ENCODE measurements around the gene RTN4RL1.

Gene RTN4RL1

GRCh38 chr17:1907909-1908698 is 117.0 kb downstream of the RTN4RL1 start:
- no peaks in the 10 kb centered on the region for H3K36me3 ChIP-seq (ENCODE audit: control insufficient read depth, insufficient read depth, low read length)
- peaks cover 10% of the 10 kb centered on the region for H3K4me1 ChIP-seq (ENCODE audit: control insufficient read depth, insufficient read depth, low read length, poor library complexity, severe bottlenecking)
- H3K4me3 ChIP-seq (ENCODE audit: insufficient read depth, low read depth, low read length, poor library complexity, severe bottlenecking) = peak overlapping the region; percentile 48
- H3K27me3 ChIP-seq (replicated peaks; ENCODE audit: control insufficient read depth, insufficient read depth, low read length, poor library complexity, severe bottlenecking) = peaks cover 26% of the 10 kb centered on the region
- DNase-seq = no peak
- no peaks in the 10 kb centered on the region for H3K9me3 ChIP-seq (ENCODE audit: control insufficient read depth, low read length)
- no peak overlapping the region for H3K27ac ChIP-seq (ENCODE audit: insufficient read depth, low read length, poor library complexity, severe bottlenecking)

- Histone ChIP-seq H3K4me3 (ENCODE audit: insufficient read depth, low read depth, low read length, poor library complexity, severe bottlenecking) (no peak overlapping the region), H3K27ac (ENCODE audit: insufficient read depth, low read length, poor library complexity, severe bottlenecking) (no peak overlapping the region), H3K36me3 (ENCODE audit: control insufficient read depth, insufficient read depth, low read length) (no peaks in the 10 kb centered on the region), H3K9me3 (ENCODE audit: control insufficient read depth, low read length) (no peaks in the 10 kb centered on the region), H3K27me3 (replicated peaks; ENCODE audit: control insufficient read depth, insufficient read depth, low read length, poor library complexity, severe bottlenecking) (peaks cover 26% of the 10 kb centered on the region), H3K4me1 (ENCODE audit: control insufficient read depth, insufficient read depth, low read length, poor library complexity, severe bottlenecking) (peaks cover 10% of the 10 kb centered on the region)
- no peak for DNase-seq
Measured at GRCh38 chr17:1907216-1907631, 117.9 kb downstream of the RTN4RL1 start.

- no peaks in the 10 kb centered on the region for H3K9me3 ChIP-seq (ENCODE audit: control insufficient read depth, low read length)
- no peak overlapping the region for H3K27ac ChIP-seq (ENCODE audit: insufficient read depth, low read length, poor library complexity, severe bottlenecking)
- H3K36me3 ChIP-seq (ENCODE audit: control insufficient read depth, insufficient read depth, low read length) = no peaks in the 10 kb centered on the region
- H3K4me3 ChIP-seq (ENCODE audit: insufficient read depth, low read depth, low read length, poor library complexity, severe bottlenecking) = no peak overlapping the region
- H3K4me1 ChIP-seq (ENCODE audit: control insufficient read depth, insufficient read depth, low read length, poor library complexity, severe bottlenecking) = peaks cover 10% of the 10 kb centered on the region
- H3K27me3 ChIP-seq (replicated peaks; ENCODE audit: control insufficient read depth, insufficient read depth, low read length, poor library complexity, severe bottlenecking) = peaks cover 23% of the 10 kb centered on the region
- DNase-seq = no peak
Measured at GRCh38 chr17:1906662-1907101, 118.5 kb downstream of the RTN4RL1 start.

DNA sequence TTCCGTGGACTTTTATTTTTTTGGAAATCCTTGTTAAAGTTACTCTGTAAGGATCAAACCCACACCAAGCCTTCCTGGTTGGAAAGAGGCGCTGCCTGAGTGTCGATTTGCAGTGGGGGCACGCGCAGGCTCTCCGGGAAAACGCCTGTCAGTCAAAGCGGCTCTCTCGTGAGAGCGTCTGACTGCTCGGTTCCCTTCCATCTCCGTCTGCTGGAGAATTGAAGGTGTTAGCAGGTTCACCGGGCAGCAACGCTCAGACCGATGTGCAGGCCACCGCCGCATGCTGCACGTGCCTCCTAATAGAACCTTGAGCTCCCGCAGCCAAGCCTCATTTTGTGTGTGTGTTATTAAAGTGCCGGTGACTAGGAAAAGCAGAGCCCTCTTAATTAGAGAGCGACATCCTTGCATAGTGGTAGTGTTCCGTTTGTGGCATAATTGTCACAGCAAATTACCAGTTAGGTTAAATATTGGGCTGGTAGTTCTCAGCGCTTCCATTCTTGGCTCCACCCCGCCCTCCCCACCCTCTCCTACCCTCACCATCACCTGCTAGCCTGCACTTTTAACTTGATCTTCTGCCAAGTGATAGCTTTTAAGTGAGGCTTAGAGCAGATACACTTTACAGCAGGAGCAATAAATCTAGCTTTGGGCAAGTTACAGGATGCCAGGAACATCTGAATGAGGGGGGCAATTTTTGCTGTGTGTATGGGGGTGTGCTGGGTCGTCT is 119.8 kb downstream of the RTN4RL1 start:
- H3K4me3 ChIP-seq (ENCODE audit: insufficient read depth, low read depth, low read length, poor library complexity, severe bottlenecking) = no peak overlapping the region

DNA sequence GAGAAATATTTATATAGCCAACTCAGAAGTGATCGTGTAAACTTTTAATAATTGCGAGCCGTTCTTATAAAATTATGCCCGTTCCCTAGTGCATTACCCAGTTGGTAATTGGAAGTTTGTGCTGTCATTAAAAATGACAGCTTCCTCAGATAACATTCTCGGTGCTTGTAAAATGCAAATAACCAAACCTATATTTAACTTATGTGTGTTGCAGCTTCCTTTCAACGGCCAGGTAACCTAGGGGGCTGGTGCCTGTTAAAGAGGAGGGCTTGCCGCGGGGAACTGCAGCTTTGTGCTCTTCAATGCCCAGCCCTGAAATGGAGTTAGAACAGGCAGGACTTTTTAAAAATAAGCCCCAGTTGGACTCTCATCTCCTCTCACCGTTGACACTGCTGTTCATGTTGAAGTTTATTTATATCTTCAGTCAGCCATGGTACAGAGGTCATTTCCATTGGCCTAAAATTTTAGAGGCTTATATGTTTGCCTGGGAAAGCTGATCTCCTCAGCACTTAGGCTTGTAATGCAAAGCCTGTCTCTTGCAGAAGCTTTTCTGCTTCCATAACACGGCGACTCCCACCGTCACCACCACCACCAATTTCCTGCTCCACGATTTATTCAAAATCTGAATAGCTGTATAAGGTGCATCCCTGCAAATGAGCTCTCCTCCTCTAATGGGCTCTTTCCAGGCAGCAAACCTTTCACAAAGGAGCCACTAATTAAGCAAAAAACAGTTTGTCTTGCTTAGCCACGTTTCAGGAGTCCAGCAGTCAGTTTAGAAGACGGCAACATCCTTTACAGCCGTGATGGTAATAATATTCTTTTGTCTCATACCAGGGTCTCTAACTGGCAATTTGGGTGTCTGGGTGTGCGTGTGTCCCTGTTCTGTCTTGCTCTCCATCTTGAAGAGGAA is 120.6 kb downstream of the RTN4RL1 start:
- DNase-seq = no peak
- Histone ChIP-seq H3K9me3 (ENCODE audit: control insufficient read depth, low read length) (no peaks in the 10 kb centered on the region), H3K4me1 (ENCODE audit: control insufficient read depth, insufficient read depth, low read length, poor library complexity, severe bottlenecking) (peaks cover 10% of the 10 kb centered on the region), H3K4me3 (ENCODE audit: insufficient read depth, low read depth, low read length, poor library complexity, severe bottlenecking) (no peak overlapping the region), H3K27ac (ENCODE audit: insufficient read depth, low read length, poor library complexity, severe bottlenecking) (no peak overlapping the region), H3K27me3 (replicated peaks; ENCODE audit: control insufficient read depth, insufficient read depth, low read length, poor library complexity, severe bottlenecking) (peaks cover 23% of the 10 kb centered on the region), H3K36me3 (ENCODE audit: control insufficient read depth, insufficient read depth, low read length) (no peaks in the 10 kb centered on the region)

More for the DNA sequence above, 119.8 kb downstream of the RTN4RL1 start:
- no peak for DNase-seq
- H3K4me1 ChIP-seq (ENCODE audit: control insufficient read depth, insufficient read depth, low read length, poor library complexity, severe bottlenecking) = peaks cover 10% of the 10 kb centered on the region
- H3K9me3 ChIP-seq (ENCODE audit: control insufficient read depth, low read length) = no peaks in the 10 kb centered on the region
- H3K27me3 ChIP-seq (replicated peaks; ENCODE audit: control insufficient read depth, insufficient read depth, low read length, poor library complexity, severe bottlenecking) = peaks cover 23% of the 10 kb centered on the region
- no peaks in the 10 kb centered on the region for H3K36me3 ChIP-seq (ENCODE audit: control insufficient read depth, insufficient read depth, low read length)
- H3K27ac ChIP-seq (ENCODE audit: insufficient read depth, low read length, poor library complexity, severe bottlenecking) = no peak overlapping the region

DNA sequence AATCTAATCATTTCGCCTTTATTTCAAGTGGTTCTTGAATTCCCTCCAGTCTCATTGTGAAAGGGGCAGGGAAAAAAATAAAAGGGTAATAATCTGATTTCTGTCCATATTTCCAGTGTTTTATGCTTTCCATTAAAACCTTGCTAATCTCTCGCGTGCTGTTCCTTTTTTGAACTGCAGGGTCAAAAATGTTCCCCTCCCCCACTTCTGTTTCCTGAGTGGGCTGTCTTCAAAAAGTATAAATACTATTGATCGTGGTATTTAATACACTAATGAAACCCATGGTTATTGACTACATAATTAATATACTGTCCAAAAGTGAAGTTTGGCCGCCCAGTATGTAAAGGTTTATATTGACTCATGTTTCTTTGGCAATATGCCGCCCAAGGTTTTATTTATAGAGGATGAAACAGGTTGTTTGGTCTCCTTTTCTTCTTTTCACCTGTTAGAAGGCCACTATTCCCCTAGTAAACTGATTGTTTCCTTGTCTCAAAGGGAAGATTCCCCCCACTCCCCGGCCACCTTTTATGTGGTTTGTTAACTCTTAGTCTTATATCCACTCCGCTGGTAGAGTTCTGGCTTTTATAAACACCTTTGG is 125.6 kb downstream of the RTN4RL1 start:
- H3K27ac ChIP-seq (ENCODE audit: insufficient read depth, low read length, poor library complexity, severe bottlenecking) = no peak overlapping the region
- H3K9me3 ChIP-seq (ENCODE audit: control insufficient read depth, low read length) = no peaks in the 10 kb centered on the region
- no peak for DNase-seq
- no peaks in the 10 kb centered on the region for H3K27me3 ChIP-seq (replicated peaks; ENCODE audit: control insufficient read depth, insufficient read depth, low read length, poor library complexity, severe bottlenecking)
- no peak overlapping the region for H3K4me3 ChIP-seq (ENCODE audit: insufficient read depth, low read depth, low read length, poor library complexity, severe bottlenecking)
- peaks cover 29% of the 10 kb centered on the region for H3K36me3 ChIP-seq (ENCODE audit: control insufficient read depth, insufficient read depth, low read length)
- no peaks in the 10 kb centered on the region for H3K4me1 ChIP-seq (ENCODE audit: control insufficient read depth, insufficient read depth, low read length, poor library complexity, severe bottlenecking)

DNA sequence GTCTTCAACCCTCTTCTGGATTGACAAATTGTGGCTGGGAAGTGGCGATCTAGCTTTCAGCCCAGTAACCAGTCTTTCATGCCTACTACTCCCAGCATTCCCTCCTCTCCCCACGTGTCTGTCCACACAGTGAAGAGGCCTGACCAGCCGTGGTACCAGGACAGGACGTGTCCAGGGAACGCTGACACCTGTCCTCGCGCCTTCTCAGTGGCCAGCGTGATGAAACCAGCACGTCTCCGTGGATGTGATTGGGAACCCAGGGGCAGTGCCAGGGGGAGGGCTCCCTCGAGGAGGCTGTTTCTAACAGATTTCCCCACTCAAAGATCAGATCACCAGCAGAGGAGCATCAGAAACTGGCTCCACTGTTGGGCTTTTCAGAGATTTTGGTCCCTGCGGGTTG is 126.3 kb downstream of the RTN4RL1 start:
- Histone ChIP-seq H3K4me1 (ENCODE audit: control insufficient read depth, insufficient read depth, low read length, poor library complexity, severe bottlenecking) (no peaks in the 10 kb centered on the region), H3K4me3 (ENCODE audit: insufficient read depth, low read depth, low read length, poor library complexity, severe bottlenecking) (no peak overlapping the region), H3K27ac (ENCODE audit: insufficient read depth, low read length, poor library complexity, severe bottlenecking) (no peak overlapping the region), H3K9me3 (ENCODE audit: control insufficient read depth, low read length) (no peaks in the 10 kb centered on the region), H3K27me3 (replicated peaks; ENCODE audit: control insufficient read depth, insufficient read depth, low read length, poor library complexity, severe bottlenecking) (no peaks in the 10 kb centered on the region), H3K36me3 (ENCODE audit: control insufficient read depth, insufficient read depth, low read length) (peaks cover 29% of the 10 kb centered on the region)
- no peak for DNase-seq

GRCh38 chr17:1898332-1898731 is 126.8 kb downstream of the RTN4RL1 start:
- no peak overlapping the region for H3K4me3 ChIP-seq (ENCODE audit: insufficient read depth, low read depth, low read length, poor library complexity, severe bottlenecking)
- H3K9me3 ChIP-seq (ENCODE audit: control insufficient read depth, low read length) = no peaks in the 10 kb centered on the region
- H3K27me3 ChIP-seq (replicated peaks; ENCODE audit: control insufficient read depth, insufficient read depth, low read length, poor library complexity, severe bottlenecking) = no peaks in the 10 kb centered on the region
- no peaks in the 10 kb centered on the region for H3K4me1 ChIP-seq (ENCODE audit: control insufficient read depth, insufficient read depth, low read length, poor library complexity, severe bottlenecking)
- no peak overlapping the region for H3K27ac ChIP-seq (ENCODE audit: insufficient read depth, low read length, poor library complexity, severe bottlenecking)
- peaks cover 30% of the 10 kb centered on the region for H3K36me3 ChIP-seq (ENCODE audit: control insufficient read depth, insufficient read depth, low read length)
- no peak for DNase-seq

DNA sequence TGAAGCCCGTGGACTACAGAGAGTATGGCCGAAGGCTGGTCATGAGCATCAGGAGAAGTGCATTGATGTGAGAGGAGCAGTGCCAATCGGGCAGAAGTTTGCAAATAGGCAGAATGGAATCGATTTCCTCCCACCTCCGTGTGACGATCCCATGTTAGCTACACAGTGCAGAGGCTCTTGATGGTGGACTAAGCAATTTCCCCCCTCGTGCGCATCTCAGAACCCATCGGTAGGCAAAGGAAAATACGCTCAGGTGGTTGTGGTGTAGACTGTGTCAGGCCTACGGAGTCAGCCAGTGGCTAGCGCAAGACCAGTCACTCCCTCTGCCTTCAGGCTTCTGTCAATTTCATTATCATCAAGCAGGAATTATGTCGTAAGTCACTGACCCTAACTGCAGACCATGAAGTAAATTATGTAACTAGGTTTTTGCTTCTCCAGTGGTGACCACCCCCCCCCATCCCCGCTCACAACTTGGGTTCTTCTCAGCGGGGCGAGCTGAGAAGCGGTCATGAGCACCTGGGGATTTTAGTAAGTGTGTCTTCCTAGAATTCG is 128.0 kb downstream of the RTN4RL1 start:
- no peak overlapping the region for H3K4me3 ChIP-seq (ENCODE audit: insufficient read depth, low read depth, low read length, poor library complexity, severe bottlenecking)
- no peak overlapping the region for H3K27ac ChIP-seq (ENCODE audit: insufficient read depth, low read length, poor library complexity, severe bottlenecking)
- no peak for DNase-seq
- peaks cover 41% of the 10 kb centered on the region for H3K36me3 ChIP-seq (ENCODE audit: control insufficient read depth, insufficient read depth, low read length)
- no peaks in the 10 kb centered on the region for H3K9me3 ChIP-seq (ENCODE audit: control insufficient read depth, low read length)
- no peaks in the 10 kb centered on the region for H3K4me1 ChIP-seq (ENCODE audit: control insufficient read depth, insufficient read depth, low read length, poor library complexity, severe bottlenecking)
- H3K27me3 ChIP-seq (replicated peaks; ENCODE audit: control insufficient read depth, insufficient read depth, low read length, poor library complexity, severe bottlenecking) = no peaks in the 10 kb centered on the region
